K562 (cell line): Measurements from ENCODE around the gene TYW3. TPM values are rescaled to one million over a fixed set of nuclear protein-coding genes. Genes with fewer than 3 reads are reported as not detected.

Experiments used
- ATAC-seq: fragments of 200-7000 bp; cut with Tn5 transposase; 3 replicates; pipeline ENCODE4 v1.9.1; 2020; ENCODE audit warnings: moderate library complexity
- BruUV-seq: library from RNA; stranded (reverse); fragments of 400-500 nt; replicated peaks from 2 replicates; lab custom pipeline; 2021; lab: Mats Ljungman, UMichigan
- CTCF ChIA-PET: fragments of 300-600 bp; formaldehyde crosslinking; extraction: SDS; loops from one replicate; lab custom pipeline; 2021; ENCODE audit warnings: low intra/inter-chr PET ratio; lab: Yijun Ruan, JAX
- POLR2A ChIA-PET: fragments of 300-600, 350-650 bp; sonication (Branson Sonifier 250); formaldehyde crosslinking; extraction: SDS; loops from one replicate; lab custom pipeline; 2021; ENCODE audit warnings: antibody characterized with exemption, inconsistent platforms; lab: Yijun Ruan, JAX
- DNase-seq, 4 experiments: peaks; one replicate each; pipeline versions ENCODE4 v3.0.0 to v3.0.0-alpha.2; 2011 to 2018; ENCODE audit warnings: low spot score in 3 of 4, mixed read lengths in 3 of 4; ENCODE audit errors: extremely low read depth in 1 of 4
- FAIRE-seq: peaks from 2 replicates; lab custom pipeline; 2011; peaks lifted over from hg19 to GRCh38; lab: Jason Lieb, UNC
- H2AFZ ChIP-seq: 2 replicates; pipeline ENCODE4 v1.6.0; 2011; ENCODE audit warnings: low read depth, low read length, control low read depth, inconsistent platforms
- H3K27ac ChIP-seq: fragments of 200-600 bp; 3 replicates; pipeline ENCODE4 v1.8.0; 2011; ENCODE audit warnings: low read depth, mild to moderate bottlenecking, control low read depth, inconsistent platforms, low read length, moderate library complexity, mixed read lengths; ENCODE audit errors: extremely low read depth
- H3K27me3 ChIP-seq, 2 experiments: fragments of 300-600 bp in 1 of 2; 2 replicates in 1 of 2; 3 replicates in 1 of 2; pipeline versions ENCODE4 v1.6.0 to v1.8.0; 2011; ENCODE audit warnings: inconsistent platforms in 2 of 2, low read length in 2 of 2, mild to moderate bottlenecking in 1 of 2, mixed read lengths in 1 of 2, moderate library complexity in 1 of 2; ENCODE audit not compliant: control insufficient read depth in 2 of 2, insufficient read depth in 2 of 2
- H3K36me3 ChIP-seq: fragments of 300-600 bp; 3 replicates; pipeline ENCODE4 v1.8.0; 2011; ENCODE audit warnings: mild to moderate bottlenecking, low read length, inconsistent platforms; ENCODE audit not compliant: control insufficient read depth, insufficient read depth
- H3K4me1 ChIP-seq, 2 experiments: fragments of 200-600 bp in 1 of 2; replicated peaks in 1 of 2; 2 replicates in 1 of 2; 3 replicates in 1 of 2; pipeline versions ENCODE4 v1.5.1 to v1.8.0; 2011; ENCODE audit warnings: inconsistent platforms in 2 of 2, low read length in 2 of 2, mild to moderate bottlenecking in 1 of 2, mixed read lengths in 1 of 2, moderate library complexity in 1 of 2; ENCODE audit not compliant: control insufficient read depth in 2 of 2, insufficient read depth in 2 of 2
- H3K4me2 ChIP-seq: 2 replicates; pipeline ENCODE4 v1.6.1; 2011; ENCODE audit warnings: low read length, control low read depth, inconsistent platforms, mixed read lengths; ENCODE audit not compliant: insufficient read depth
- H3K4me3 ChIP-seq: fragments of 200-600 bp; sonication (generic), shearing (Covaris generic); 2 replicates; pipeline ENCODE4 v1.5.1; 2016; ENCODE audit warnings: control low read depth, inconsistent platforms
- H3K79me2 ChIP-seq: fragments of 200-600 bp; 3 replicates; pipeline ENCODE4 v1.8.0; 2011; ENCODE audit warnings: low read length, inconsistent platforms; ENCODE audit not compliant: control insufficient read depth, insufficient read depth
- H3K9ac ChIP-seq, 2 experiments: 2 replicates each; pipeline versions ENCODE4 v1.6.0 to v1.6.1; 2011; ENCODE audit warnings: low read depth in 2 of 2, low read length in 2 of 2, control low read depth in 1 of 2, inconsistent platforms in 1 of 2, mild to moderate bottlenecking in 1 of 2, mixed read lengths in 1 of 2; ENCODE audit not compliant: insufficient read depth in 1 of 2
- H3K9me1 ChIP-seq: one replicate; pipeline ENCODE4 v1.6.0; 2011; ENCODE audit warnings: inconsistent platforms, mild to moderate bottlenecking, low read length, moderate library complexity; ENCODE audit not compliant: control insufficient read depth, insufficient read depth
- H3K9me3 ChIP-seq: replicated peaks from 2 replicates; pipeline ENCODE4 v1.5.1; 2011; ENCODE audit warnings: low read depth, low read length, inconsistent platforms; ENCODE audit not compliant: control insufficient read depth, insufficient read depth
- H4K20me1 ChIP-seq: replicated peaks from 2 replicates; pipeline ENCODE4 v1.6.1; 2011; ENCODE audit warnings: low read length, inconsistent platforms, mixed read lengths; ENCODE audit not compliant: control insufficient read depth, insufficient read depth
- CBFB ChIP-seq: sonication (generic); formaldehyde crosslinking; IDR thresholded peaks from 2 replicates; pipeline ENCODE4 v1.4.0; 2020; ENCODE audit warnings: mild to moderate bottlenecking, missing genetic modification reagents
- CEBPG ChIP-seq, 3 experiments: fragments of 200-800 bp in 1 of 3; sonication (Bioruptor generic) in 1 of 3; sonication (generic) in 1 of 3; formaldehyde crosslinking in 1 of 3; IDR thresholded peaks in 2 of 3; conservative IDR thresholded peaks in 1 of 3; 2 replicates each; pipeline versions ENCODE4 v1.6.1 to v1.8.0; 2016 to 2022; ENCODE audit warnings: missing compliant biosample characterization in 2 of 3, missing genetic modification characterization in 2 of 3, mild to moderate bottlenecking in 1 of 3, missing genetic modification reagents in 1 of 3
- EWSR1 ChIP-seq: fragments of 450-650 bp; IDR thresholded peaks from 2 replicates; pipeline ENCODE4 v1.6.1; 2018; ENCODE audit warnings: borderline replicate concordance, mild to moderate bottlenecking, low read depth, moderate library complexity; ENCODE audit not compliant: partially characterized antibody
- GTF2E2 ChIP-seq: fragments of 200-800 bp; sonication (Bioruptor generic); IDR thresholded peaks from 2 replicates; pipeline ENCODE4 v1.6.1; 2016; ENCODE audit warnings: missing genetic modification characterization, missing compliant biosample characterization
- ILF3 ChIP-seq: fragments of 450-650 bp; IDR thresholded peaks from 2 replicates; pipeline ENCODE4 v1.6.1; 2018; ENCODE audit warnings: antibody characterized with exemption, mild to moderate bottlenecking, moderate library complexity, borderline replicate concordance
- KLF16 ChIP-seq: IDR thresholded peaks from 2 replicates; pipeline ENCODE4 v1.6.1; 2016; ENCODE audit warnings: antibody characterized with exemption
- MAFF ChIP-seq: IDR thresholded peaks from 2 replicates; pipeline ENCODE4 v1.6.1; 2012; ENCODE audit warnings: low read length, improper control_type of control experiment
- MEF2D ChIP-seq: conservative IDR thresholded peaks from 2 replicates; pipeline ENCODE4 v1.6.1; 2016; ENCODE audit warnings: low read depth, missing genetic modification characterization, missing compliant biosample characterization
- RAD21 ChIP-seq, 2 experiments: fragments of 250-450 bp in 1 of 2; fragments of 450-650 bp in 1 of 2; sonication (Bioruptor Pico) in 1 of 2; formaldehyde crosslinking in 1 of 2; IDR thresholded peaks in 1 of 2; conservative IDR thresholded peaks in 1 of 2; 2 replicates each; pipeline versions ENCODE4 v1.4.0 to v1.8.0; 2020 to 2022; ENCODE audit warnings: mild to moderate bottlenecking in 2 of 2, moderate library complexity in 1 of 2
- SMARCA4 ChIP-seq: fragments of 450-650 bp; IDR thresholded peaks from 2 replicates; pipeline ENCODE4 v1.6.1; 2016
- STAG1 ChIP-seq: sonication (generic); formaldehyde crosslinking; IDR thresholded peaks from 2 replicates; pipeline ENCODE4 v1.5.0; 2020; ENCODE audit warnings: missing genetic modification reagents, borderline replicate concordance
- TAF1 ChIP-seq: IDR thresholded peaks from 2 replicates; pipeline ENCODE4 v1.6.1; 2011; ENCODE audit warnings: mild to moderate bottlenecking, low read length, moderate library complexity; ENCODE audit not compliant: insufficient read depth, control insufficient read depth, severe bottlenecking; ENCODE audit errors: extremely low read depth
- TCFL5 ChIP-seq: fragments of 250-450 bp; sonication (Bioruptor Pico); conservative IDR thresholded peaks from 2 replicates; pipeline ENCODE4 v1.6.1; 2021; ENCODE audit warnings: mild to moderate bottlenecking, moderate library complexity, matching md5 sums
- WGBS: fragments of 100-300 bp; shearing (Covaris generic); methylation state at CpG from one replicate; pipeline ENCODE4 v1.1.6; 2016; ENCODE audit warnings: low coverage, mixed read lengths; ENCODE audit not compliant: insufficient coverage; ENCODE audit errors: missing lambda C conversion rate; 5-methylcytosine and 5-hydroxymethylcytosine counted together
- in situ Hi-C: fragments of 300-500 bp; cut with MboI; formaldehyde crosslinking; loops from 4 replicates; pipeline ENCODE4 v1.15.0; 2018; ENCODE audit warnings: inconsistent platforms, mixed read lengths
- intact Hi-C: fragments of 100-400 bp; cut with micrococcal nuclease; formaldehyde crosslinking; loops from 2 replicates; pipeline ENCODE4 v1.14.2; 2022
- polyA plus RNA-seq, 8 experiments: library from polyadenylated mRNA; depleted of rRNA in 4 of 8; stranded (reverse) in 5 of 8; unstranded in 3 of 8; fragments of >200 nt; fragmentation: Nextera tagmentation in 2 of 8; fragmentation: Illumina TruSeq in 1 of 8; extraction: Ambion mirVana in 2 of 8; extraction: Trizol in 1 of 8; gene quantifications; 2 replicates each; pipeline versions ENCODE4 v1.2.1 to v1.2.3, GENCODE V29; 2011 to 2014; ENCODE audit warnings: inconsistent platforms in 1 of 8, missing spikeins in 1 of 8
- total RNA-seq, 7 experiments: library from RNA; depleted of rRNA in 6 of 7; stranded (reverse); fragments of >200 nt in 6 of 7; fragmentation: Illumina TruSeq in 2 of 7; extraction: Trizol in 2 of 7; gene quantifications; 2 replicates each; pipeline versions ENCODE4 v1.2.1 to v1.2.3, GENCODE V29; 2011 to 2021; ENCODE audit warnings: low replicate concordance in 1 of 7
- TF ChIP-seq, protein P1 (sequence below): fragments of 200-800 bp; sonication (Bioruptor generic); IDR thresholded peaks from 2 replicates; pipeline ENCODE4 v1.6.1; 2017; ENCODE audit warnings: missing genetic modification characterization, missing compliant biosample characterization
- TF ChIP-seq, protein P2 (sequence below): fragments of 450-650 bp; IDR thresholded peaks from 2 replicates; pipeline ENCODE4 v1.6.1; 2016

Gene TYW3
- total and polyA plus RNA-seq, 9 of the 15 experiments (the other 6 are each of a cell fraction or from before 2014, with no cell fraction given): 22.0 to 54.0 (median 41.1) TPM

DNA sequence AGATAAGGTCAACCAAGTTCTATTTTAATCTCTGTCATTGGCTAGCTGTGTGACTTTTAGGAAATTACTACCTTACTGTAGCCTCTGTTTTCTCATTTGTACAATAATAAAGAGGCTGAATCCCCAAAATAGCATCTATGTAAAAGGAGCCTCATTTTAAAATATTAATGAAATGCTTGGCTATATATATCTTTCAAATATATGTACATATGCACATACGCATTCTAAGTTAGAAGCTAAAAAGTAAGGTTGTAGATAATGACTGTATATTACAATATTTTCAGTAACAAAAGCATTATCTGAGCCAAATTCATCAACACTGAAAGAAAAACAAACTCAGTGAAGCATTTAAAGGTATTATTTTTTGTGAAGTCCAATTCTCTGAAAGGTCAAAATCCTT is 44.6 kb downstream of the TYW3 start:
- Histone ChIP-seq H3K79me2 (no peaks in the 10 kb centered on the region), H3K4me1 (no peaks in the 10 kb centered on the region; a peak in 1 of 5 replicates), H3K36me3 (no peaks in the 10 kb centered on the region), H3K4me3 (no peak overlapping the region), H2AFZ (no peak overlapping the region), H3K27ac (no peak overlapping the region), H3K9ac (no peak overlapping the region), H4K20me1 (no peaks in the 10 kb centered on the region), H3K27me3 (no peaks in the 10 kb centered on the region), H3K4me2 (no peak overlapping the region), H3K9me3 (no peaks in the 10 kb centered on the region), H3K9me1 (no peaks in the 10 kb centered on the region)
- in situ Hi-C loops: no loop called here
- BruUV-seq: no TSS peak
- ChIA-PET POLR2A (interaction anchor here (0.6 to 1.0 kb wide), 2 partner anchors 10 to 31 kb away, joined by 3 read pairs; no protein-coding TSS in a partner anchor), CTCF (no interaction called here)
- intact Hi-C loops: no loop called here
- DNase-seq (no peak), ATAC-seq (no peak), FAIRE-seq (no peak)
- TF ChIP-seq EWSR1: no peak
- TF ChIP-seq, protein P1, sequence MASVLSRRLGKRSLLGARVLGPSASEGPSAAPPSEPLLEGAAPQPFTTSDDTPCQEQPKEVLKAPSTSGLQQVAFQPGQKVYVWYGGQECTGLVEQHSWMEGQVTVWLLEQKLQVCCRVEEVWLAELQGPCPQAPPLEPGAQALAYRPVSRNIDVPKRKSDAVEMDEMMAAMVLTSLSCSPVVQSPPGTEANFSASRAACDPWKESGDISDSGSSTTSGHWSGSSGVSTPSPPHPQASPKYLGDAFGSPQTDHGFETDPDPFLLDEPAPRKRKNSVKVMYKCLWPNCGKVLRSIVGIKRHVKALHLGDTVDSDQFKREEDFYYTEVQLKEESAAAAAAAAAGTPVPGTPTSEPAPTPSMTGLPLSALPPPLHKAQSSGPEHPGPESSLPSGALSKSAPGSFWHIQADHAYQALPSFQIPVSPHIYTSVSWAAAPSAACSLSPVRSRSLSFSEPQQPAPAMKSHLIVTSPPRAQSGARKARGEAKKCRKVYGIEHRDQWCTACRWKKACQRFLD (CRISPR knock-in tag): no peak
- TF ChIP-seq ILF3: no peak
- WGBS: 0% methylated on average over 1 of the region's 1 CpG

DNA sequence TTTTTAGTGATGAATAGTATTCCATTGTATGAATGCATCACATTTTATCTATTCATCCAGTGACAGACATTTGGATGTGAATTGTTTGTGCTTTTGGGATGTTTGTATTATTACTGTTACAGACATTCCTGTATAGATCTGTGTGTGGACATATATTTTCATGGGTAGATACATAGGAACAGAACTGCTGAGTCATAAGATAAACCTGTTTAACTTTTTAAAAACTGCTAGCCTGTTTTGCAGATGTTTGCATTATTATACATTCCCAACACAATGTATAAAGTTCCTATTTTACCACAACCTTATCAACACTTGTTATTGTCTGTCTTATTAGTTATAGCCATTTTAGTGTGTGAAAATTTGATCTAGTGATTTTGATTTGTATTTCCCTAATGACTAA is 46.8 kb downstream of the TYW3 start:
- ChIA-PET CTCF (no interaction called here), POLR2A (no interaction called here)
- H3K79me2 ChIP-seq: no peaks in the 10 kb centered on the region
- no peaks in the 10 kb centered on the region for H3K4me1 ChIP-seq
- intact Hi-C loops (no loop called here), in situ Hi-C loops (no loop called here)
- no peak overlapping the region for H2AFZ ChIP-seq
- no peaks in the 10 kb centered on the region for H4K20me1 ChIP-seq
- H3K9me1 ChIP-seq: no peaks in the 10 kb centered on the region
- no peak overlapping the region for H3K9ac ChIP-seq
- H3K36me3 ChIP-seq: no peaks in the 10 kb centered on the region
- H3K4me2 ChIP-seq: no peak overlapping the region
- no peaks in the 10 kb centered on the region for H3K9me3 ChIP-seq
- H3K27me3 ChIP-seq: no peaks in the 10 kb centered on the region
- BruUV-seq: no TSS peak
- DNase-seq (no peak), FAIRE-seq (no peak), ATAC-seq (no peak)
- H3K4me3 ChIP-seq: no peak overlapping the region
- no peak overlapping the region for H3K27ac ChIP-seq
- no peak for TF ChIP-seq SMARCA4
- no peak for TF ChIP-seq TAF1
- no peak for TF ChIP-seq GTF2E2
- TF ChIP-seq KLF16: no peak
- TF ChIP-seq CEBPG (CRISPR knock-in tag; IDR thresholded peaks at IDR 0.05): no peak
- no peak for TF ChIP-seq CEBPG (tag; conservative IDR thresholded peaks at IDR 0.05 in 1 of 2, IDR thresholded peaks at IDR 0.05 in 1 of 2)
- TF ChIP-seq MEF2D: no peak
- TF ChIP-seq TCFL5: no peak
- no peak for TF ChIP-seq RAD21 (CRISPR knock-in tag; conservative IDR thresholded peaks at IDR 0.05 in 1 of 2, IDR thresholded peaks at IDR 0.05 in 1 of 2)
- no peak for TF ChIP-seq STAG1 (CRISPR knock-in tag)
- TF ChIP-seq MAFF: peak; percentile 56
- TF ChIP-seq, protein P2, sequence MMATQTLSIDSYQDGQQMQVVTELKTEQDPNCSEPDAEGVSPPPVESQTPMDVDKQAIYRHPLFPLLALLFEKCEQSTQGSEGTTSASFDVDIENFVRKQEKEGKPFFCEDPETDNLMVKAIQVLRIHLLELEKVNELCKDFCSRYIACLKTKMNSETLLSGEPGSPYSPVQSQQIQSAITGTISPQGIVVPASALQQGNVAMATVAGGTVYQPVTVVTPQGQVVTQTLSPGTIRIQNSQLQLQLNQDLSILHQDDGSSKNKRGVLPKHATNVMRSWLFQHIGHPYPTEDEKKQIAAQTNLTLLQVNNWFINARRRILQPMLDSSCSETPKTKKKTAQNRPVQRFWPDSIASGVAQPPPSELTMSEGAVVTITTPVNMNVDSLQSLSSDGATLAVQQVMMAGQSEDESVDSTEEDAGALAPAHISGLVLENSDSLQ: no peak
- no peak for TF ChIP-seq CBFB (CRISPR knock-in tag)
